Activated CD4-positive, alpha-beta T cell treated with anti-CD3 and anti-CD28 coated beads for 36 hours (primary cell): ENCODE results near the gene CLSTN2. TPM values are rescaled to one million over a fixed set of nuclear protein-coding genes. Genes with fewer than 3 reads are reported as not detected.

Experiments used
- ATAC-seq: fragments of 200-7000 bp; cut with Tn5 transposase; one replicate; pipeline ENCODE4 v1.10.0; 2021; ENCODE audit warnings: mild to moderate bottlenecking, moderate library complexity
- CTCF ChIA-PET: fragments of 350-600 bp; sonication (Branson Sonifier 250); formaldehyde crosslinking; loops from one replicate; lab custom pipeline; 2021; ENCODE audit warnings: antibody characterized with exemption; lab: Charles Lee
- POLR2A ChIA-PET: fragments of 350-600 bp; sonication (Branson Sonifier 250); formaldehyde crosslinking; loops from one replicate; lab custom pipeline; 2021; ENCODE audit warnings: antibody characterized with exemption, inconsistent platforms; lab: Charles Lee
- DNase-seq: peaks from one replicate; pipeline ENCODE4 v3.0.0-alpha.2; 2020
- H3K27ac Mint-ChIP-seq: one replicate; pipeline ENCODE4 v1.8.0; 2021; ENCODE audit warnings: mixed read lengths
- H3K27me3 Mint-ChIP-seq: one replicate; pipeline ENCODE4 v1.8.0; 2021; ENCODE audit warnings: mixed read lengths
- H3K36me3 Mint-ChIP-seq: one replicate; pipeline ENCODE4 v1.8.0; 2021; ENCODE audit warnings: low read depth, mixed read lengths
- H3K4me1 Mint-ChIP-seq: one replicate; pipeline ENCODE4 v1.8.0; 2021; ENCODE audit warnings: mixed read lengths
- H3K4me3 Mint-ChIP-seq: one replicate; pipeline ENCODE4 v1.8.0; 2021; ENCODE audit warnings: mild to moderate bottlenecking, moderate library complexity, mixed read lengths
- H3K9me3 Mint-ChIP-seq: one replicate; pipeline ENCODE4 v1.8.0; 2021; ENCODE audit warnings: low read depth, mixed read lengths
- intact Hi-C, 2 experiments: fragments of 100-400 bp; cut with DNase I in 1 of 2; cut with micrococcal nuclease in 1 of 2; formaldehyde crosslinking; loops; one replicate each; pipeline versions ENCODE4 v1.14.2 to v1.15.1; 2022 to 2024; cut with DNase I, micrococcal nuclease
- total RNA-seq, 2 experiments: library from RNA; stranded (reverse); gene quantifications; one replicate each; pipeline ENCODE4 v1.2.3, GENCODE V29; 2021

The CLSTN2 gene
- total RNA-seq, 2 experiments from 2014 or later: not detected

GRCh38 chr3:140584549-140584948, 649.6 kb downstream of the CLSTN2 start:
- DNase-seq: no peak
- intact Hi-C loops: no loop called here
- Mint-ChIP-seq H3K27me3 (peaks cover 8% of the 10 kb centered on the region), H3K27ac (no peak overlapping the region), H3K36me3 (no peaks in the 10 kb centered on the region), H3K9me3 (no peaks in the 10 kb centered on the region), H3K4me1 (no peaks in the 10 kb centered on the region), H3K4me3 (no peak overlapping the region)
- CTCF ChIA-PET: no interaction called here
- POLR2A ChIA-PET: no interaction called here
- no peak for ATAC-seq

GRCh38 chr3:140585828-140586227, 650.8 kb downstream of the CLSTN2 start:
- ChIA-PET POLR2A (no interaction called here), CTCF (no interaction called here)
- H3K36me3 Mint-ChIP-seq: no peaks in the 10 kb centered on the region

GRCh38 chr3:140586311-140586710, 651.3 kb downstream of the CLSTN2 start:
- no peak for ATAC-seq
- ChIA-PET CTCF (no interaction called here), POLR2A (no interaction called here)
- Mint-ChIP-seq H3K27me3 (peaks cover 8% of the 10 kb centered on the region), H3K36me3 (no peaks in the 10 kb centered on the region), H3K27ac (no peak overlapping the region), H3K9me3 (no peaks in the 10 kb centered on the region), H3K4me1 (no peaks in the 10 kb centered on the region), H3K4me3 (no peak overlapping the region)
- intact Hi-C loops: no loop called here
- no peak for DNase-seq

More at GRCh38 chr3:140585828-140586227, 650.8 kb downstream of the CLSTN2 start:
- no peak for DNase-seq
- Mint-ChIP-seq H3K9me3 (no peaks in the 10 kb centered on the region), H3K27ac (no peak overlapping the region), H3K4me1 (no peaks in the 10 kb centered on the region), H3K27me3 (peaks cover 8% of the 10 kb centered on the region), H3K4me3 (no peak overlapping the region)
- intact Hi-C loops: no loop called here
- no peak for ATAC-seq

GRCh38 chr3:140588558-140588957, 653.6 kb downstream of the CLSTN2 start:
- intact Hi-C loops: no loop called here
- no peak overlapping the region for H3K27ac Mint-ChIP-seq
- POLR2A ChIA-PET: no interaction called here
- no peak for DNase-seq
- H3K9me3 Mint-ChIP-seq: no peaks in the 10 kb centered on the region
- no peaks in the 10 kb centered on the region for H3K4me1 Mint-ChIP-seq
- H3K4me3 Mint-ChIP-seq: no peak overlapping the region
- no peak for ATAC-seq
- CTCF ChIA-PET: no interaction called here
- H3K27me3 Mint-ChIP-seq: peaks cover 13% of the 10 kb centered on the region
- H3K36me3 Mint-ChIP-seq: no peaks in the 10 kb centered on the region

GRCh38 chr3:140593766-140594165, 658.8 kb downstream of the CLSTN2 start:
- DNase-seq (no peak), ATAC-seq (no peak)
- Mint-ChIP-seq H3K36me3 (no peaks in the 10 kb centered on the region), H3K4me1 (no peaks in the 10 kb centered on the region), H3K4me3 (no peak overlapping the region), H3K27me3 (peaks cover 4% of the 10 kb centered on the region), H3K9me3 (no peaks in the 10 kb centered on the region), H3K27ac (no peak overlapping the region)
- POLR2A ChIA-PET: no interaction called here
- intact Hi-C loops: no loop called here
- CTCF ChIA-PET: no interaction called here

DNA sequence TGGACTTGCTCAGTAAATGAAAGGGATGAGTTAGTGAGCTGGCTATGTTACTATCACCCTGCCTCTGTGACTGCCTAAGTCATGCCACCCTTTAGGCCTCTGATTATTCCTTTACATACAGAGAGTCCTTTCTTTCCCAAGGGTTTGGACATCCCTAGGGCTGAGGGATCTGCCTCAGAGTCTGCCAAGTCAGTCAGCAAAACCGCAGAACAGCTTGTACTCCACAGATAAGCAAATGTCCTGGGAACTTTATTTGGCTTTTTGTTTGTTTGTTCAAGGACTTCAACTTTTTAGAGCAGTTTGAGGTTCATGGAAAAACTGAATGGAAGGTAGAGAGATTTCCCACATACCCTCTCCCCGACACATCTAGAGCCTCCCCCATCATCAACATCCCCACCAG, 660.3 kb downstream of the CLSTN2 start:
- Mint-ChIP-seq H3K27ac (no peak overlapping the region), H3K27me3 (peaks cover 4% of the 10 kb centered on the region), H3K4me3 (no peak overlapping the region), H3K36me3 (no peaks in the 10 kb centered on the region), H3K9me3 (no peaks in the 10 kb centered on the region), H3K4me1 (no peaks in the 10 kb centered on the region)
- POLR2A ChIA-PET: no interaction called here
- ATAC-seq (no peak), DNase-seq (no peak)
- CTCF ChIA-PET: no interaction called here
- intact Hi-C loops: no loop called here

- ChIA-PET CTCF (interaction anchor here (0.6 kb wide), 1 partner anchor 223 kb away, joined by 3 read pairs; no protein-coding TSS in a partner anchor), POLR2A (no interaction called here)
Observed at GRCh38 chr3:140597364-140597763, 662.4 kb downstream of the CLSTN2 start.

DNA sequence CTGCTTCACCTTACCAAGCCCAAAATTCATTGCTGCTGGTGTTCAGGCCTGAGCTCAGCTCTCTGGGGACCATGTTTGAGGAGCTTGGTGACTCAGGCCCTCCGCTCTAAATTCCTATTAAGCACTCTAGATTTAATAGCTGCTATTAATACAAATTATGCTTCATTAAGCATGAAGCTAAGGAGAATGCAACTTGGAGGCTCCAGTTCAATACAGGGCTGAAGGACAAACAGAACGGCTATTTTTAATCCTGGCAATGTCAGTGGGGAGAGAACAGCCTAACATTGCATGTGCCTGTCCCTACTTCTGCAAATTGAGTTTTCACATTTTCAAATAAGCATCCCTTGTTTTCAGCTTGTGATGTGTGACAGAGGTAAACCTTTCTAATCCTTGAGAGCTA, 662.8 kb downstream of the CLSTN2 start:
- ATAC-seq (no peak), DNase-seq (no peak)
- Mint-ChIP-seq H3K4me1 (no peaks in the 10 kb centered on the region), H3K9me3 (no peaks in the 10 kb centered on the region), H3K4me3 (no peak overlapping the region), H3K27me3 (peaks cover 4% of the 10 kb centered on the region), H3K36me3 (no peaks in the 10 kb centered on the region), H3K27ac (no peak overlapping the region)
- ChIA-PET POLR2A (no interaction called here), CTCF (no interaction called here)
- intact Hi-C loops: no loop called here

More at GRCh38 chr3:140597364-140597763, 662.4 kb downstream of the CLSTN2 start:
- intact Hi-C loops: no loop called here
- no peak overlapping the region for H3K27ac Mint-ChIP-seq
- no peak for ATAC-seq
- H3K9me3 Mint-ChIP-seq: no peaks in the 10 kb centered on the region
- H3K27me3 Mint-ChIP-seq: peaks cover 4% of the 10 kb centered on the region
- no peaks in the 10 kb centered on the region for H3K36me3 Mint-ChIP-seq
- no peak for DNase-seq
- H3K4me1 Mint-ChIP-seq: no peaks in the 10 kb centered on the region
- H3K4me3 Mint-ChIP-seq: no peak overlapping the region

- no peak for DNase-seq
- no peak for ATAC-seq
Observed at GRCh38 chr3:140599009-140599408, 664.0 kb downstream of the CLSTN2 start.

DNA sequence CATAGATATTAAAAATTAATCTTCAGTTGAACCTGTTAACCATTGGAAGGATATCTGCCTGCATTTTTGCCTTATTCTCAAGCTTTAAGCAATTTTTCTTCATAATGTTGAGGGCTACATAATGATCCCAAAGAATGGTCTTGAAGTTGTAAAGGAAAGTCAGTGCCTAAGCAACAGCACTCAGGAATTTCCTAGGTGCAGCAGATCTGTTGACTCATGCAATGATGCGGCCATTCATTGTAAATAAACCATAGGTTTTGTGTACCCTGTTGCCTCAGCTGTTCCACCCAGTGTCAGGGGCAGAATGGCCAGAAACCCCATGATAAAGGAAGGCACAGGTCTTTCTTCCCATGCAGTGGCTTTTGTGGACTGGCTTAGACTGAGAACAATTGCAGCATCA, 664.5 kb downstream of the CLSTN2 start:
- H3K9me3 Mint-ChIP-seq: no peaks in the 10 kb centered on the region
- no peak for DNase-seq
- ATAC-seq: no peak
- H3K36me3 Mint-ChIP-seq: no peaks in the 10 kb centered on the region
- intact Hi-C loops: no loop called here
- H3K27ac Mint-ChIP-seq: no peak overlapping the region
- no peaks in the 10 kb centered on the region for H3K4me1 Mint-ChIP-seq
- no peaks in the 10 kb centered on the region for H3K27me3 Mint-ChIP-seq
- ChIA-PET POLR2A (no interaction called here), CTCF (no interaction called here)
- no peak overlapping the region for H3K4me3 Mint-ChIP-seq

More at GRCh38 chr3:140599009-140599408, 664.0 kb downstream of the CLSTN2 start:
- H3K27me3 Mint-ChIP-seq: no peaks in the 10 kb centered on the region
- no peak overlapping the region for H3K27ac Mint-ChIP-seq
- intact Hi-C loops: no loop called here
- no peaks in the 10 kb centered on the region for H3K9me3 Mint-ChIP-seq
- no peaks in the 10 kb centered on the region for H3K4me1 Mint-ChIP-seq
- CTCF ChIA-PET: no interaction called here
- no peaks in the 10 kb centered on the region for H3K36me3 Mint-ChIP-seq
- H3K4me3 Mint-ChIP-seq: no peak overlapping the region
- POLR2A ChIA-PET: no interaction called here

- DNase-seq (no peak), ATAC-seq (no peak)
- ChIA-PET CTCF (interaction anchor here (1.4 kb wide), 1 partner anchor 18 kb away, joined by 3 read pairs; no protein-coding TSS in a partner anchor), POLR2A (no interaction called here)
- peaks cover 4% of the 10 kb centered on the region for H3K27me3 Mint-ChIP-seq
- intact Hi-C loops: no loop called here
- no peaks in the 10 kb centered on the region for H3K4me1 Mint-ChIP-seq
- no peaks in the 10 kb centered on the region for H3K36me3 Mint-ChIP-seq
- H3K4me3 Mint-ChIP-seq: no peak overlapping the region
- no peaks in the 10 kb centered on the region for H3K9me3 Mint-ChIP-seq
- H3K27ac Mint-ChIP-seq: no peak overlapping the region
Observed at GRCh38 chr3:140601881-140602280, 666.9 kb downstream of the CLSTN2 start.

GRCh38 chr3:140602781-140603180, 667.8 kb downstream of the CLSTN2 start:
- ChIA-PET CTCF (no interaction called here), POLR2A (no interaction called here)
- DNase-seq: no peak
- Mint-ChIP-seq H3K36me3 (no peaks in the 10 kb centered on the region), H3K4me3 (no peak overlapping the region), H3K27me3 (peaks cover 4% of the 10 kb centered on the region), H3K4me1 (no peaks in the 10 kb centered on the region), H3K9me3 (no peaks in the 10 kb centered on the region), H3K27ac (no peak overlapping the region)
- ATAC-seq: no peak
- intact Hi-C loops: no loop called here

DNA sequence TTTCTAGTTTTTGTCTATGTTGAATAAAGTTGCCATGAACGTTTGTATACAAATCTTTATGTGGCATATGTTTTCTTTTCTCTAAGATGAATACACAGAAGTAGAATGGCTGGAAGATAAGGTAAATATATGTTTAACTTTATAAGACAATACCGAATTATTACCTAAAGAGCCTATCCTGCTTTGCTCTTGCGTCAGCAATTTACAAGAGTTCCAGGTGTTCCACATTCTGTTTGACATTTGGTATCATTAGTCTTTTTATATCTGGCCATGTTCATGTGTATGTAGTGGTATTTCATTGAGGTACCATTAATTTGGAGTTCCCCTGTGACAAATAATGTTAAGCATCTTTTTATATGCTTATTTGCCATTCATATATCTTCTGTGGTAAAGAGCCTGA, 668.8 kb downstream of the CLSTN2 start:
- H3K36me3 Mint-ChIP-seq: no peaks in the 10 kb centered on the region
- CTCF ChIA-PET: no interaction called here
- no peak overlapping the region for H3K4me3 Mint-ChIP-seq
- POLR2A ChIA-PET: no interaction called here
- H3K27me3 Mint-ChIP-seq: peaks cover 4% of the 10 kb centered on the region
- ATAC-seq (no peak), DNase-seq (no peak)
- H3K4me1 Mint-ChIP-seq: no peaks in the 10 kb centered on the region
- intact Hi-C loops: no loop called here
- no peaks in the 10 kb centered on the region for H3K9me3 Mint-ChIP-seq
- H3K27ac Mint-ChIP-seq: no peak overlapping the region
